ENCODE measurements around the gene ZBTB20.

Gene ZBTB20

GRCh38 chr3:114362815-114363214, 784.3 kb downstream of the ZBTB20 start:
- no peak for DNase-seq (ENCODE audit: low read depth in 1 of 2, low spot score in 1 of 2)
- Histone ChIP-seq H3K4me3 (replicated peaks; ENCODE audit: insufficient read depth, low read length) (no peak overlapping the region), H3K27me3 (ENCODE audit: insufficient read depth, poor library complexity, severe bottlenecking) (peaks cover 5% of the 10 kb centered on the region), H3K27ac (replicated peaks) (no peak overlapping the region)
- no peak for TF ChIP-seq REST (IDR thresholded peaks at IDR 0.05; ENCODE audit: insufficient replicate concordance, low read depth)
- no peak for TF ChIP-seq GABPA (IDR thresholded peaks at IDR 0.05; ENCODE audit: low read depth)
- TF ChIP-seq CTCF (IDR thresholded peaks at IDR 0.05; ENCODE audit: insufficient read depth, low read length), result no peak
- TF ChIP-seq SPI1 (IDR thresholded peaks at IDR 0.05; ENCODE audit: borderline replicate concordance, low read depth), result no peak
- no peak for TF ChIP-seq POLR2AphosphoS5 (IDR thresholded peaks at IDR 0.05; ENCODE audit: low read depth)

GRCh38 chr3:114361391-114361790, 785.7 kb downstream of the ZBTB20 start:
- Histone ChIP-seq H3K4me3 (replicated peaks; ENCODE audit: insufficient read depth, low read length) (no peak overlapping the region), H3K27me3 (ENCODE audit: insufficient read depth, poor library complexity, severe bottlenecking) (peaks cover 11% of the 10 kb centered on the region), H3K27ac (replicated peaks) (no peak overlapping the region)
- no peak for TF ChIP-seq POLR2AphosphoS5 (IDR thresholded peaks at IDR 0.05; ENCODE audit: low read depth)
- no peak for TF ChIP-seq SPI1 (IDR thresholded peaks at IDR 0.05; ENCODE audit: borderline replicate concordance, low read depth)
- TF ChIP-seq REST (IDR thresholded peaks at IDR 0.05; ENCODE audit: insufficient replicate concordance, low read depth), result no peak
- TF ChIP-seq GABPA (IDR thresholded peaks at IDR 0.05; ENCODE audit: low read depth), result no peak
- no peak for TF ChIP-seq CTCF (IDR thresholded peaks at IDR 0.05; ENCODE audit: insufficient read depth, low read length)
- DNase-seq (ENCODE audit: low read depth in 1 of 2, low spot score in 1 of 2), result no peak

GRCh38 chr3:114356525-114356924, 790.6 kb downstream of the ZBTB20 start:
- H3K4me3 ChIP-seq (replicated peaks; ENCODE audit: insufficient read depth, low read length), result no peak overlapping the region
- peaks cover 9% of the 10 kb centered on the region for H3K27me3 ChIP-seq (ENCODE audit: insufficient read depth, poor library complexity, severe bottlenecking)
- no peak overlapping the region for H3K27ac ChIP-seq (replicated peaks)
- DNase-seq (ENCODE audit: low read depth in 1 of 2, low spot score in 1 of 2), result no peak
- TF ChIP-seq CTCF (IDR thresholded peaks at IDR 0.05; ENCODE audit: insufficient read depth, low read length) (no peak), POLR2AphosphoS5 (IDR thresholded peaks at IDR 0.05; ENCODE audit: low read depth) (no peak), GABPA (IDR thresholded peaks at IDR 0.05; ENCODE audit: low read depth) (no peak), REST (IDR thresholded peaks at IDR 0.05; ENCODE audit: insufficient replicate concordance, low read depth) (no peak), SPI1 (IDR thresholded peaks at IDR 0.05; ENCODE audit: borderline replicate concordance, low read depth) (no peak)
